ENCODE data around the gene ABCC5.

Gene ABCC5

DNA sequence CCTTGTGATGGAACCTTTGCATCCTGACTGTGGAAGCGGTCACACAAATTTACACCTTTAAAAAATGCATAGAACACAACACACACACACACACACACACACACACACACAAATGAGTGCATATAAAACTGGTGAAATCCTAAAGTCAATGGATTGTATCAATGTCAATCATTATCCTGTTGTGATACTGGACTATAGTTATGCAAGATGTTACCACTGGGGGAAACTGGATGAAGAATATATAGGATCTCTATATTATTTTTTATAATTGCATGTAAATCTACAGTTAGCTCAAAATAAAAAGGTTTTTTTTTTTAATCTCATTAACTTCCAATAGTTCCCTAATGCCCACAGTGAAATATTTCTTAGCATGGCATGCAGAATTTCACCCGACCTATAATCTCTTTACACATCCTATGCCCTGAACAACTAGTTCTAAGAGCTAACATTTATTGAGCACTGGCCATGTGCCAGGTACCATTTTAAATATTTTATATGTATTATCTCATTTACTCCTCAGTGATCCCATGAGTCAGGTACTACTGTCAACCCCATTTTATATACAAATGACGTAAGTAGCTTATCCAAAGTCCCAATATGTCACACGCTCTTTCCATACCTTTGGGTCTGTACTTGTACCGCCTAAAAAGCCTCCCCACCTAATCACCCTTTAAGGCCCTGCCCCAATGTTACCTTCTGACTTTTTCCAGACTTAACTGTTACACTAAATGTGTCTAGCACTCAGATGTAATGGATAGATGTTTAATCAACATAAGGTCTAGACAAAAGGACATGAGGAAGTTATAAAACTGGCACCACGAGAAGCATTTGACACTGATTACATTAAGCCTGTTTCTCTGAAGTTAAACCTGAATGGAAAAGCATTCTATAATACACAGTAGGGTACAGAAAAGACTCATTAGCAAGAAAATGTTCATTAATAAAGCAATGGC lies 5.5 kb downstream of the ABCC5 start:
- H3K27ac ChIP-seq, result no peak overlapping the region
- TF ChIP-seq, protein P1, sequence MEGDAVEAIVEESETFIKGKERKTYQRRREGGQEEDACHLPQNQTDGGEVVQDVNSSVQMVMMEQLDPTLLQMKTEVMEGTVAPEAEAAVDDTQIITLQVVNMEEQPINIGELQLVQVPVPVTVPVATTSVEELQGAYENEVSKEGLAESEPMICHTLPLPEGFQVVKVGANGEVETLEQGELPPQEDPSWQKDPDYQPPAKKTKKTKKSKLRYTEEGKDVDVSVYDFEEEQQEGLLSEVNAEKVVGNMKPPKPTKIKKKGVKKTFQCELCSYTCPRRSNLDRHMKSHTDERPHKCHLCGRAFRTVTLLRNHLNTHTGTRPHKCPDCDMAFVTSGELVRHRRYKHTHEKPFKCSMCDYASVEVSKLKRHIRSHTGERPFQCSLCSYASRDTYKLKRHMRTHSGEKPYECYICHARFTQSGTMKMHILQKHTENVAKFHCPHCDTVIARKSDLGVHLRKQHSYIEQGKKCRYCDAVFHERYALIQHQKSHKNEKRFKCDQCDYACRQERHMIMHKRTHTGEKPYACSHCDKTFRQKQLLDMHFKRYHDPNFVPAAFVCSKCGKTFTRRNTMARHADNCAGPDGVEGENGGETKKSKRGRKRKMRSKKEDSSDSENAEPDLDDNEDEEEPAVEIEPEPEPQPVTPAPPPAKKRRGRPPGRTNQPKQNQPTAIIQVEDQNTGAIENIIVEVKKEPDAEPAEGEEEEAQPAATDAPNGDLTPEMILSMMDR (conservative IDR thresholded peaks at IDR 0.05), result peak; percentile 20
- no peak for TF ChIP-seq ZFX (IDR thresholded peaks at IDR 0.05)

DNA sequence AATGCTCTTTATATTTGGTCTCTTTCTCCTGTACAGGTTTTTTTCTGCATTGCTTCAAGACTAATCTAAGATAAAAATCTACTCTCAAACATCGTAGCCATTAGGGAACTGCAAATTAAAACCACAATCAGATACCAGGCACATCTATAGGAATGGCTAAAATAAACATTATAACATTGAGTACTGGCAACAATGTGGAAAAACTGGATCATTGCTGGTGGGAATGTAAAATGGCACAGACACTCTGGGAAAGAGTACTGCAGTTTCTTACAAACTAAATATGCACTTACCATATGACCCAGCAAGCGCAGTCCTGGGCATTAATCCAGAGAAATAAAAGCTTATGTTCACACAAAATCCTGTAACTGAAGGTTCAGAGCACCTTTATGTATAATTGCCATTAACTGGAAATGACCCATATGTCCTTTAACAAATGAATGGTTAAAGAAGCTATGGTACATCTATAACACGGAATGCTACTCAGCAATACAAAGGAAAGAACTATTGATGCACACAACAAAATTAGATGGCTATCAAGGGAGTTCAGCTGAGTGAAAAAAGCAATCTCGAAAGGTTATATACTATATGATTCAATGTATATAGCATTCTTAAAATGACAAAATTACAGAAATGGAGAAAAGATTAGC lies 6.3 kb downstream of the ABCC5 start:
- H3K27ac ChIP-seq, result peak overlapping the region; percentile 83
- TF ChIP-seq ZFX (IDR thresholded peaks at IDR 0.05), result no peak
- TF ChIP-seq, protein P1 (conservative IDR thresholded peaks at IDR 0.05), result no peak; the same call in 1 of the 2 replicates

DNA sequence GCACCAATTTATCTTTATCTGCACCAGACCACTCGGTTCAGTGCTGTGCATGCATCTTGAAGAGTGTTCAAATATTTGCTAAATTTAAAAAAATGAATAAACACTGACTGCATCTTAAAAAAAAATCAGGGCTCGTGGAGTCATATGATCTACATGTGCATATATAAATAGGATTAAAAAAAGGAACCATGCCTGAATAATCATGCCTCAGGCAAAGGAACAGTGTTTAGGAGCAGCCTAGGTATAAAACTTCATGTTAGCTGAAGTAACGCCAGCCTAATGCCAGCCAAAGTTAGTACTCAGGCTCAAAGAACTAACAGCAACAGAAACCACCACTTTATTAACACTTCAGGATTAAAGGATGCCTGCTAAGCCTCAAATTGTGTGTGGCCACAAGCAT lies 9.5 kb downstream of the ABCC5 start:
- H3K27ac ChIP-seq, result peak overlapping the region; percentile 30; the same call in 1 of the 2 replicates
- TF ChIP-seq, protein P1 (conservative IDR thresholded peaks at IDR 0.05), result no peak
- TF ChIP-seq ZFX (IDR thresholded peaks at IDR 0.05), result no peak

DNA sequence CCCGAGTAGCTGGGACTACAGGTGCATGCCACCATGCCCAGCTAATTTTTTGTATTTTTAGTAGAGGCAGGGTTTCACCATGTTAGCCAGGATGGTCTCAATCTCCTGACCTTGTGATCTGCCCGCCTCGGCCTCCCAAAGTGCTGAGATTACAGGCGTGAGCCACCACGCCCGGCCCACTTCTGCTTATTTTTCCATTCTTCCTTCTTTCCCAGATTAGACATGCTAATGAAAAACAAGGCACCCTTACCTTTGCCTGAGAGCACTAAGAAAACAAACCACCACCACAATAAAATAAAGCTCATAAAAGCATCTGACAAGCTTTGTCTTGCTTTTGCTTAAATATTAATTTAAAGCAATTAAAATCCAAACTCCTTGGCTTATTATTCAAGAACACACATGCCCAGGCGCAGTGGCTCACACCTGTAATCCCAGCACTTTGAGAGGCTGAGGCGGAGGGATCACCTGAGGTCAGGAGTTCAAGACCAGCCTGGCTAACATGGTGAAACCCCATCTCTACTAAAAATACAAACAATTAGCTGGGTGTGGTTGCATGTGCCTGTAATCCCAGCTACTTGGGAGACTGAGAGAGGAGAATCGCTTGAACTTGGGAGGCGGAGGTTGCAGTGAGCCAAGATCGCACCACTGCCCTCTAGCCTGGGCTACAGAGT lies 10.4 kb downstream of the ABCC5 start:
- peak overlapping the region; percentile 85 for H3K27ac ChIP-seq

DNA sequence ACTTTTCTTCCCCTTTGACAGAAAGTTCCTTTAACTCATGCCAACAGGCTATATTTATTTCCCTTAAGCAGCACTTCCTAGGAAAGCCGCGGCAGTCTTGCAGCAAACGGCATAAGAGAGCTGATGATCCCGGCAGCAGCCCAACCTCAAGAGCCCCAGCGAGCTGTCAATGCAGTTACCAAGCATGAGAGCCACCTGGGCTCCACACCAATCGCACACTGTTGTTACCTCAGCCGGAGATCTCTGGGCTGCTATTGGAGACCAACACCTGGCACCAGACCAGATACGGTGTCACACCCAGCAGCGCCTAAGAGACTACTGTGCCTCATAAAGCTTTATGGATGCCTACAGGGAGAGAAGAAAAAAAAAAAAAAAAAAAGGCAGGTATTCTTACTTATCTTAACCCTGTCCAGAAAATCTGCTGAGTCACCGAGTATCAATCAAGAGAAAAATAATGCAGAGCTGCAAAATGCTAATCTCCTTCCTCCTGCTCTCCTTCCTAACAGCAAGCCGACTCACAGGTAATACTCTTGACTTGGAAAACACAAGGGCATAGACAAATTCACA lies 11.7 kb downstream of the ABCC5 start:
- H3K27ac ChIP-seq, result peak overlapping the region; percentile 42
- TF ChIP-seq ZFX (IDR thresholded peaks at IDR 0.05), result no peak
- TF ChIP-seq, protein P1 (conservative IDR thresholded peaks at IDR 0.05), result no peak

DNA sequence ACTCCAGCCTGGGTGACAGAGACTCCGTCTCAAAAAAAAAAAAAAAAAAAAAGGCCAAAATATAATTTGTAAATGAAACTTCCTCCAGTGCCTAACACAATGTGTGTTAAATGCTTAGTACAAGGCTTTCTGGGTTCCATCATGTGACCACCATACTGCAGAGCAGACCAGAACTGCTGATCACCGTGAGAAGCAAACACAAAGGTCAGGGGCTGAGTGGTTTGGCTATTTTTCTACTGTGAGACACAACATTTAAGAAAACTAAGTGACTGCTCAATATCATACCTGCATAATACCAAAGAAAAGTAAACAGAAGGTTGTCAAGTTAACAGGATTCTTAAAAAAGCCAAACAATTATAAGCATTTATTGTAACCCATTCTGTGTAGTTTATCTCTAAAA lies 13.2 kb downstream of the ABCC5 start:
- H3K27ac ChIP-seq, result peak overlapping the region; percentile 48; the same call in 1 of the 2 replicates
- no peak for TF ChIP-seq ZFX (IDR thresholded peaks at IDR 0.05)
- TF ChIP-seq, protein P1 (conservative IDR thresholded peaks at IDR 0.05), result no peak

DNA sequence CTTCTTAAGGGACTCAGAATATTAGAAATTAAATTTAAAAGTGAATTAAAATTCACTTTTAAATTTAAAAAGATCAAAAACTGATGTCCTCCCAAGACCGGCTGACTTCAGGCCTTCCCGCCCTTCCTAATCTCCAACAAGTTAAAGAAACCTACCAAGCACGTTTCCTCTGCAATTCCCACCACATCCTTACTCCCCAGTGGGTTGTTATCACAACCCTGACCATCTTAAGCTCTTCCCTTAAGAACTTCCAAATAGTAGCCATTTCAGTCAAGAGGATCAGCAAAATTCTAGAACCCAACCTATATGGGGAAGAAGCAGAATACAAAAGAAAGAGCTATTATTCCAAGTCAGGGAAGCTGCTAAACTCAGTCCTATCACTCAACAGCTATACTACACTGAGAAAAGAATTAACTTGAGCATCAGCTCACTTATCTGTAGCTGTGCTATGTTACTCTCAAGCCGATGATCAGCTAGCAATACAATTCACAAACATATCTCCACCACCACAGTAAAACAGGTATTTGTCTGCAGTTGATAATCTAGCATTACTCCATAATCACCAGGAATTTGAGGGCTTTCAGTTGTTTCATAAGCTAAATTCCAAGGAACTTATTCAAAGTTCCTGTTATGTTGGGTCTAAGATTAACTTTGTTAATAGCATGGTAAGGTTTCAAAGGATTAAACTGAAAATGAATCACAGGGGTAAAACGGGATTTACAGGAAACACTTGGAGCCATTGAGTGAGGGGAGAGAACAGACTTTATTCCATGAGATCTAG lies 14.3 kb downstream of the ABCC5 start:
- no peak overlapping the region for H3K27ac ChIP-seq

More for the DNA sequence above, 14.3 kb downstream of the ABCC5 start:
- TF ChIP-seq, protein P1 (conservative IDR thresholded peaks at IDR 0.05), result no peak
- TF ChIP-seq ZFX (IDR thresholded peaks at IDR 0.05), result no peak
